ENCODE data around the gene PDE6D.

PDE6D gene

GRCh38 chr2:231727621-231728020 lies 53.5 kb downstream of the PDE6D start:
- DNase-seq (ENCODE audit: low read depth): no peak
- TF ChIP-seq CTCF (conservative IDR thresholded peaks at IDR 0.05; ENCODE audit: low read depth, low read length): no peak
- H3K4me3 ChIP-seq (ENCODE audit: low read length): no peak overlapping the region

GRCh38 chr2:231726276-231726675 lies 54.8 kb downstream of the PDE6D start:
- no peak for DNase-seq (ENCODE audit: low read depth)
- no peak overlapping the region for H3K4me3 ChIP-seq (ENCODE audit: low read length)
- no peak for TF ChIP-seq CTCF (conservative IDR thresholded peaks at IDR 0.05; ENCODE audit: low read depth, low read length)

- no peak for TF ChIP-seq CTCF (conservative IDR thresholded peaks at IDR 0.05; ENCODE audit: low read depth, low read length)
- DNase-seq (ENCODE audit: low read depth): no peak
- no peak overlapping the region for H3K4me3 ChIP-seq (ENCODE audit: low read length)
Measured at GRCh38 chr2:231725476-231725875, 55.6 kb downstream of the PDE6D start.

- DNase-seq (ENCODE audit: low read depth): no peak
- no peak overlapping the region for H3K4me3 ChIP-seq (ENCODE audit: low read length)
- no peak for TF ChIP-seq CTCF (conservative IDR thresholded peaks at IDR 0.05; ENCODE audit: low read depth, low read length)
Measured at GRCh38 chr2:231722721-231723307, 58.3 kb downstream of the PDE6D start.

GRCh38 chr2:231720987-231721966 lies 59.8 kb downstream of the PDE6D start:
- H3K4me3 ChIP-seq (ENCODE audit: low read length): no peak overlapping the region
- no peak for DNase-seq (ENCODE audit: low read depth)
- TF ChIP-seq CTCF (conservative IDR thresholded peaks at IDR 0.05; ENCODE audit: low read depth, low read length): no peak

- no peak for DNase-seq (ENCODE audit: low read depth)
- TF ChIP-seq CTCF (conservative IDR thresholded peaks at IDR 0.05; ENCODE audit: low read depth, low read length): no peak
Measured at GRCh38 chr2:231720292-231720986, 60.6 kb downstream of the PDE6D start.

More at GRCh38 chr2:231720292-231720986, 60.6 kb downstream of the PDE6D start:
- H3K4me3 ChIP-seq (ENCODE audit: low read length): no peak overlapping the region

Measured in retinal pigment epithelial cell (primary cell).